NB4 (cell line): Measurements from ENCODE around the gene SAMD4A.

Experiments
- POLR2A ChIP-seq: IDR thresholded peaks from 2 replicates; pipeline ENCODE4 v1.6.1; 2011; ENCODE audit warnings: mild to moderate bottlenecking; ENCODE audit not compliant: insufficient read length; ENCODE audit errors: extremely low read depth
- TF ChIP-seq, protein P1 (sequence below): IDR thresholded peaks from one replicate; pipeline ENCODE4 v1.5.1; 2012; ENCODE audit warnings: low read depth, low read length

DNA sequence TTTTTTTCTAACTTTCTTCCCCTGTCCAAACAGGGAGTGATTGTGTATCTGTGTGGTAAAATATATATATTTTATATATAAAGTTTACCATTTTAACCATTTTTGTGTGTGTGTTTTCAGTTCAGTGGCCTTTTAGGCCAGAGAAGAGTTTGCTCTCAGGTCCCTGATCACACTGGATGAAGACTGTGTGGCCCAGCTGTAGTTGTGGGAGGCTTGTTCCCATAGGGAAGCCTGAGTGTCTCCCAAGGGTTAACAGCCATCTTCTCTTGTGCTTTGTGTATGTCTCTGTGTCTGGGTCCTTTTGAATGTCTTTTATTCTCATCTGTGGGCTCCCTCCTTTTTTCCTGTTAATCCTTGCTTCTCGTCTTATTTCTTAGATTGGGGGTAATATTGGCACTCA, 33.8 kb upstream of the SAMD4A start:
- no peak for TF ChIP-seq POLR2A
- TF ChIP-seq, protein P1, sequence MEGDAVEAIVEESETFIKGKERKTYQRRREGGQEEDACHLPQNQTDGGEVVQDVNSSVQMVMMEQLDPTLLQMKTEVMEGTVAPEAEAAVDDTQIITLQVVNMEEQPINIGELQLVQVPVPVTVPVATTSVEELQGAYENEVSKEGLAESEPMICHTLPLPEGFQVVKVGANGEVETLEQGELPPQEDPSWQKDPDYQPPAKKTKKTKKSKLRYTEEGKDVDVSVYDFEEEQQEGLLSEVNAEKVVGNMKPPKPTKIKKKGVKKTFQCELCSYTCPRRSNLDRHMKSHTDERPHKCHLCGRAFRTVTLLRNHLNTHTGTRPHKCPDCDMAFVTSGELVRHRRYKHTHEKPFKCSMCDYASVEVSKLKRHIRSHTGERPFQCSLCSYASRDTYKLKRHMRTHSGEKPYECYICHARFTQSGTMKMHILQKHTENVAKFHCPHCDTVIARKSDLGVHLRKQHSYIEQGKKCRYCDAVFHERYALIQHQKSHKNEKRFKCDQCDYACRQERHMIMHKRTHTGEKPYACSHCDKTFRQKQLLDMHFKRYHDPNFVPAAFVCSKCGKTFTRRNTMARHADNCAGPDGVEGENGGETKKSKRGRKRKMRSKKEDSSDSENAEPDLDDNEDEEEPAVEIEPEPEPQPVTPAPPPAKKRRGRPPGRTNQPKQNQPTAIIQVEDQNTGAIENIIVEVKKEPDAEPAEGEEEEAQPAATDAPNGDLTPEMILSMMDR, result no peak
